ENCODE results near the gene STX8.

The STX8 gene

DNA sequence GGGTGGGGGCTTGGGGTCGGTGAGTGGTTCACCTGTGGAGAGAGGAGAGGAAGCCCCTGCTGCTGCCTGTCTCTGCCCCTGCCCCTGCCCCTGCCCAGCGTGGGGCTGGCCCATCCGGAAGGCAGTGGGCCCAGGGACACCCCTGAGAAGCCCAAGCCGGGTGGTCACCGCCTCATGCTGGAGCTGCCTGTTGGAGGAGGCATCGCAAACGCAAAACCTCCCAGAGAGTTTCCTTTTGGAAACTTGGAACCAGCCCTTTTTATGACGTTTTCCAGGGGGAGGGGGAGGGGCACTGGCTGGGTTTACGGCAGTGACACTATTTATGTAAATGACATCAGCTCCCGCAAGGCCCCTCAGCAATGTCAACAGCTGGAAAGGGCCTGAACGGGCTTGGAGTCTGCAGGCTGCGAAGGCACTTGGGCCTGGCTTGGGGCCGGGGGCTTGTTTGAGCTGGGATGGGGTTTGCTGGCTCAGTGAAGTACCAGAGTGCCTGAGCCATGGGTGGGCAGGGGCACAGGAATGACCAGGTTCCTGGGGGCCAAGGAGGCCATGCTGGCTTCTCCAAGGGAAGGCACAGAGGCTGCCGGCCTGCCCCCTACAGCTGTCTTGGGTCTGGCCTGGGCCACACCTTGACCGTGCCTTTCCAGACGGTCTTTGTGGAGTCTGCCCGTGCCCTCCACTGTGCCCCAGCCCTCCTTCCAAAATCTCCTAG lies 334.8 kb downstream of the STX8 start:
- TF ChIP-seq ZFP30 (CRISPR knock-in tag; IDR thresholded peaks at IDR 0.05), result no peak
- no peak for TF ChIP-seq TCF4 (CRISPR knock-in tag; IDR thresholded peaks at IDR 0.05; ENCODE audit: borderline replicate concordance)
- TF ChIP-seq OSR1 (CRISPR knock-in tag; IDR thresholded peaks at IDR 0.05), result no peak
- no peak for TF ChIP-seq ESRRG (CRISPR knock-in tag; IDR thresholded peaks at IDR 0.05)
- no peak for TF ChIP-seq SNAI2 (CRISPR knock-in tag; IDR thresholded peaks at IDR 0.05)
- no peak for TF ChIP-seq GLIS3 (CRISPR knock-in tag; IDR thresholded peaks at IDR 0.05)
- no peak for TF ChIP-seq ZNF70 (CRISPR knock-in tag; IDR thresholded peaks at IDR 0.05)
- no peak for TF ChIP-seq ZC3H10 (CRISPR knock-in tag; IDR thresholded peaks at IDR 0.05)
- no peak for TF ChIP-seq RARB (CRISPR knock-in tag; IDR thresholded peaks at IDR 0.05)
- no peak for TF ChIP-seq TOX (CRISPR knock-in tag; IDR thresholded peaks at IDR 0.05; ENCODE audit: borderline replicate concordance)
- TF ChIP-seq, protein P1, sequence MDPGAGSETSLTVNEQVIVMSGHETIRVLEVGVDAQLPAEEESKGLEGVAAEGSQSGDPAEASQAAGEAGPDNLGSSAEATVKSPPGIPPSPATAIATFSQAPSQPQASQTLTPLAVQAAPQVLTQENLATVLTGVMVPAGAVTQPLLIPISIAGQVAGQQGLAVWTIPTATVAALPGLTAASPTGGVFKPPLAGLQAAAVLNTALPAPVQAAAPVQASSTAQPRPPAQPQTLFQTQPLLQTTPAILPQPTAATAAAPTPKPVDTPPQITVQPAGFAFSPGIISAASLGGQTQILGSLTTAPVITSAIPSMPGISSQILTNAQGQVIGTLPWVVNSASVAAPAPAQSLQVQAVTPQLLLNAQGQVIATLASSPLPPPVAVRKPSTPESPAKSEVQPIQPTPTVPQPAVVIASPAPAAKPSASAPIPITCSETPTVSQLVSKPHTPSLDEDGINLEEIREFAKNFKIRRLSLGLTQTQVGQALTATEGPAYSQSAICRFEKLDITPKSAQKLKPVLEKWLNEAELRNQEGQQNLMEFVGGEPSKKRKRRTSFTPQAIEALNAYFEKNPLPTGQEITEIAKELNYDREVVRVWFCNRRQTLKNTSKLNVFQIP (CRISPR knock-in tag; IDR thresholded peaks at IDR 0.05; ENCODE audit: borderline replicate concordance, low read depth), result no peak
- TF ChIP-seq ARNTL (CRISPR knock-in tag; IDR thresholded peaks at IDR 0.05; ENCODE audit: borderline replicate concordance, low read depth), result no peak
- TF ChIP-seq PPARA (CRISPR knock-in tag; IDR thresholded peaks at IDR 0.05; ENCODE audit: borderline replicate concordance), result no peak
- TF ChIP-seq, protein P2, sequence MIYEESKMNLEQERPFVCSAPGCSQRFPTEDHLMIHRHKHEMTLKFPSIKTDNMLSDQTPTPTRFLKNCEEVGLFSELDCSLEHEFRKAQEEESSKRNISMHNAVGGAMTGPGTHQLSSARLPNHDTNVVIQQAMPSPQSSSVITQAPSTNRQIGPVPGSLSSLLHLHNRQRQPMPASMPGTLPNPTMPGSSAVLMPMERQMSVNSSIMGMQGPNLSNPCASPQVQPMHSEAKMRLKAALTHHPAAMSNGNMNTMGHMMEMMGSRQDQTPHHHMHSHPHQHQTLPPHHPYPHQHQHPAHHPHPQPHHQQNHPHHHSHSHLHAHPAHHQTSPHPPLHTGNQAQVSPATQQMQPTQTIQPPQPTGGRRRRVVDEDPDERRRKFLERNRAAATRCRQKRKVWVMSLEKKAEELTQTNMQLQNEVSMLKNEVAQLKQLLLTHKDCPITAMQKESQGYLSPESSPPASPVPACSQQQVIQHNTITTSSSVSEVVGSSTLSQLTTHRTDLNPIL (CRISPR knock-in tag; IDR thresholded peaks at IDR 0.05; ENCODE audit: low read depth), result no peak
- TF ChIP-seq ZNF565 (CRISPR knock-in tag; conservative IDR thresholded peaks at IDR 0.05; ENCODE audit: low read depth), result no peak
- no peak for TF ChIP-seq ZFP3 (CRISPR knock-in tag; IDR thresholded peaks at IDR 0.05)
- peak; percentile 16 for ATAC-seq

GRCh38 chr17:9239793-9240658 lies 335.6 kb downstream of the STX8 start:
- peak; percentile 55 for ATAC-seq
- TF ChIP-seq PPARA (CRISPR knock-in tag; IDR thresholded peaks at IDR 0.05; ENCODE audit: borderline replicate concordance) (no peak), ZFP3 (CRISPR knock-in tag; IDR thresholded peaks at IDR 0.05) (no peak), ZFP30 (CRISPR knock-in tag; IDR thresholded peaks at IDR 0.05) (no peak), OSR1 (CRISPR knock-in tag; IDR thresholded peaks at IDR 0.05) (no peak), CSDC2 (CRISPR knock-in tag; IDR thresholded peaks at IDR 0.05) (no peak), SNAI2 (CRISPR knock-in tag; IDR thresholded peaks at IDR 0.05) (no peak), ZC3H10 (CRISPR knock-in tag; IDR thresholded peaks at IDR 0.05) (no peak), GLIS3 (CRISPR knock-in tag; IDR thresholded peaks at IDR 0.05) (no peak)

- no peak for ATAC-seq
- TF ChIP-seq TOX (CRISPR knock-in tag; IDR thresholded peaks at IDR 0.05; ENCODE audit: borderline replicate concordance) (no peak), ZNF8 (CRISPR knock-in tag; IDR thresholded peaks at IDR 0.05) (no peak)
These were observed 336.3 kb downstream of the STX8 start for GRCh38 chr17:9239246-9239792.

DNA sequence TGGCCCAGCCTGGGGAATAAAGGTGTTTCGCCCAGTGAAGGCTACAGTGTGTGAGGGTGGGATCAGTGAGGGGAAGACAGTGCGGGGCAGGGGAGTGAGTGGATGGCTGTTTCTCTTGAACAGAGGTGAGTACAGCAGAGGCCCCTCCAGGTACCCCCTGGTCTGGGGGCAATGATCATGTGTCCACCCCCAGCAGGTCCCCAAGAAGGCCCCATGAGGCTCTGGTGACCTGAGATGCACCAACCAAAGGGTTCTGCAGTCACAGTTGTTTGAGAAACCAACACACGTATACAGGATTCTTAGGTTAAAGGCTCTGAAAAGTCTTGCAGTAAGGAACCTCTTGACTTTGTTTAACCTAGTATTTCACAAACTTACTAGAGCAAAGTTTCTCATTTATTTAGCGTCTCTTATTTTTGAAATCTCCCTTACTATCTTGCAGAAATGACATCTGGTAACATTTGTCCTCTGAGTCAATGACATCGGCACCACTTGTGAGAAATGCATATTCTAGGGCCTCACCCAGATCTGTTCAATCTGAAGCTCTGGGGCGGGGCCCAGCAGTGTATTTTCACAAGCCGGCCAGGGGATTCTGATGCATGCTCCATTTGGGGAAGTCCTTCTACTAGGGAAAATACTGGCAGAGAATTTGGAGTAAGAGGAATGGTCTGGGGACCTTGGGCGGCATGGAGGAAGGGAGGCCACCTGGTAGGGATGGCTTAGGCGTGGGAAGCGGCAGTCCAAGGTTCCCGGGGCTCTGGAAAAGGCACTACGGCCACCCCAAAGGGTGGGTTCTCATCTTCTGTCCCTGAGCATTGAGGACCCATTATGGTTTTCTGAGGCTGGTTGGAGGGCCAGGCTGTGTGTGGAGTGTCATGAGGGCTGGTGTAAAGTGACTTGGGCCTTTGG lies 337.0 kb downstream of the STX8 start:
- ATAC-seq, result no peak
- no peak for TF ChIP-seq TOX (CRISPR knock-in tag; IDR thresholded peaks at IDR 0.05; ENCODE audit: borderline replicate concordance)
- TF ChIP-seq, protein P2 (CRISPR knock-in tag; IDR thresholded peaks at IDR 0.05; ENCODE audit: low read depth), result no peak
